Neutrophil (primary cell): ENCODE measurements around the gene TXNDC8.

Experiments used
- H3K27ac ChIP-seq: fragments of 200-600 bp; sonication (generic); 2 replicates; pipeline ENCODE4 v1.5.1; 2016; ENCODE audit warnings: mild to moderate bottlenecking, moderate library complexity
- H3K27me3 ChIP-seq: fragments of 200-600 bp; sonication (generic); 2 replicates; pipeline ENCODE4 v1.6.0; 2016; ENCODE audit warnings: mild to moderate bottlenecking
- H3K36me3 ChIP-seq: fragments of 200-600 bp; sonication (generic); 2 replicates; pipeline ENCODE4 v1.5.1; 2017
- H3K4me1 ChIP-seq, 2 experiments: fragments of 200-600 bp in 1 of 2; sonication (generic) in 1 of 2; 1 replicate in 1 of 2; 2 replicates in 1 of 2; pipeline versions ENCODE4 v1.5.1 to v1.6.1; 2013 to 2016; ENCODE audit warnings: low read depth in 1 of 2, low read length in 1 of 2, mild to moderate bottlenecking in 1 of 2, moderate library complexity in 1 of 2; ENCODE audit not compliant: control insufficient read depth in 1 of 2, insufficient read depth in 1 of 2
- H3K4me3 ChIP-seq, 2 experiments: fragments of 200-600 bp in 1 of 2; sonication (generic) in 1 of 2; 1 replicate in 1 of 2; 2 replicates in 1 of 2; pipeline ENCODE4 v1.5.1; 2013 to 2016; ENCODE audit warnings: low read depth in 1 of 2, low read length in 1 of 2, mild to moderate bottlenecking in 1 of 2, moderate library complexity in 1 of 2
- H3K9me3 ChIP-seq: fragments of 200-600 bp; sonication (generic); 2 replicates; pipeline ENCODE4 v1.5.1; 2016
- CTCF ChIP-seq: fragments of 200-600 bp; sonication (generic); IDR thresholded peaks from 2 replicates; pipeline ENCODE4 v1.5.1; 2016; ENCODE audit warnings: antibody characterized with exemption

The TXNDC8 gene

GRCh38 chr9:110346325-110346724 lies 8.7 kb upstream of the TXNDC8 start:
- Histone ChIP-seq H3K27me3 (no peaks in the 10 kb centered on the region), H3K27ac (no peak overlapping the region), H3K4me3 (no peak overlapping the region), H3K4me1 (no peaks in the 10 kb centered on the region), H3K9me3 (no peaks in the 10 kb centered on the region), H3K36me3 (no peaks in the 10 kb centered on the region)
- no peak for TF ChIP-seq CTCF

GRCh38 chr9:110344821-110345220 lies 7.2 kb upstream of the TXNDC8 start:
- no peaks in the 10 kb centered on the region for H3K36me3 ChIP-seq
- TF ChIP-seq CTCF: no peak
- H3K9me3 ChIP-seq: no peaks in the 10 kb centered on the region
- no peaks in the 10 kb centered on the region for H3K4me1 ChIP-seq
- H3K27ac ChIP-seq: no peak overlapping the region
- H3K4me3 ChIP-seq: no peak overlapping the region
- no peaks in the 10 kb centered on the region for H3K27me3 ChIP-seq

- Histone ChIP-seq H3K27me3 (no peaks in the 10 kb centered on the region), H3K4me1 (no peaks in the 10 kb centered on the region), H3K27ac (no peak overlapping the region), H3K9me3 (no peaks in the 10 kb centered on the region), H3K36me3 (no peaks in the 10 kb centered on the region), H3K4me3 (no peak overlapping the region)
- TF ChIP-seq CTCF: no peak
These were observed 5.9 kb upstream of the TXNDC8 start for GRCh38 chr9:110343551-110343950.

- Histone ChIP-seq H3K27ac (no peak overlapping the region), H3K4me1 (no peaks in the 10 kb centered on the region), H3K9me3 (no peaks in the 10 kb centered on the region), H3K36me3 (no peaks in the 10 kb centered on the region), H3K4me3 (no peak overlapping the region), H3K27me3 (no peaks in the 10 kb centered on the region)
- TF ChIP-seq CTCF: no peak
These were observed 2.6 kb upstream of the TXNDC8 start for GRCh38 chr9:110340306-110340705.

GRCh38 chr9:110338143-110338542 lies 480 bp upstream of the TXNDC8 start:
- Histone ChIP-seq H3K36me3 (no peaks in the 10 kb centered on the region), H3K27me3 (no peaks in the 10 kb centered on the region), H3K9me3 (no peaks in the 10 kb centered on the region), H3K4me1 (no peaks in the 10 kb centered on the region), H3K27ac (no peak overlapping the region), H3K4me3 (no peak overlapping the region)
- no peak for TF ChIP-seq CTCF

GRCh38 chr9:110336363-110336762 lies 1.3 kb downstream of the TXNDC8 start:
- Histone ChIP-seq H3K27me3 (no peaks in the 10 kb centered on the region), H3K4me3 (no peak overlapping the region), H3K27ac (no peak overlapping the region), H3K9me3 (no peaks in the 10 kb centered on the region), H3K36me3 (no peaks in the 10 kb centered on the region), H3K4me1 (no peaks in the 10 kb centered on the region)
- no peak for TF ChIP-seq CTCF
